NCI-H748 treated with DMSO at 0.1 percent for 48 hours (cell line): ENCODE results near the gene PROK1.

Experiments
- DNase-seq: peaks from one replicate; lab custom pipeline; 2025; lab: John Stamatoyannopoulos, UW

The PROK1 gene

DNA sequence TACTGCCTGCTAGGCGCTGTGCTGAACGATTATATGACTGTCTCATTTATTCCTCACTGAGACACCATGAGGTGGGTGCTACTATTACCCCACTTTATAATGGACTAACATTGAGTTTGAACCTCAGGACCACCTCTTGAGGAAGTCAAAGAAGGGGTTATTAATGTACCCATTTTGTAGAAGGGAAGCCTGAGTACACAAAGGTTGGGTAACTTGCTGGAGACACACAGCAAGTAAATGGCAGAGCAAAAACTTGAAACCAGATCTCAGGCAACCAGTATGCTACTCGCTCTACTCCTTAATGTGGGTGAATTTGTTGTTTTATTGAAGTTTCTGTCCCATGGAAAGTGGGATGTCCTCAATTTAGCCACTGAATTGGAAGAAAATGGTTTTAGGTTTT lies 37.9 kb downstream of the PROK1 start:
- no peak for DNase-seq

- no peak for DNase-seq
Observed at GRCh38 chr1:110489406-110489805, 38.5 kb downstream of the PROK1 start.

DNA sequence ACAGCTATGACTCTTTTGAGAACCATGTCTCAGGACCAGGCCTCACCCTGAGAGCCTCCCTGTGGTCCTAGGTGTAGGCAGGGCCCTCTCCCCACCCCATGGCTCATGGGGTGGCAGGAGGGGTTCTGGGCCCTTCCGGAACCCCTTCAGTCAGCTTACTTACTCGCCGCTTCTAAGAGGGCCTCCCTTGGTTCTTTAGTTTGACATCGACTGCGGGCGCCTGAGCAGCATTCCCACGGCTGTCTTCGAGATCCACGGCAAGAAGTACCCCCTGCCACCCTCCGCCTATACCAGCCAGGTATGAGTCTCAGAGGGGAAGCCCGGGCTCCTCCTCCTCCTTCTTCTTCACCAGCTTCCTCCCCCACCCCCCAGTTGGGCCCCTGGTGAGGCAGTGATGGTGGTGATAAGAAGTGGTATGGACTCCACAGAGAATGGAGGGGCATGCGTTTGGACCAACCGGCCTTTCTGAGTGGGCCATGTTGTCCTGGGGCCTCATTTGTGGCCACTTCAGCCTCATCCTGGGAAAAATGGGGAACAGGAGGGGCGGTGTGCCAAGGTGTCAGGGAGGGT lies 39.1 kb downstream of the PROK1 start:
- DNase-seq = no peak

DNA sequence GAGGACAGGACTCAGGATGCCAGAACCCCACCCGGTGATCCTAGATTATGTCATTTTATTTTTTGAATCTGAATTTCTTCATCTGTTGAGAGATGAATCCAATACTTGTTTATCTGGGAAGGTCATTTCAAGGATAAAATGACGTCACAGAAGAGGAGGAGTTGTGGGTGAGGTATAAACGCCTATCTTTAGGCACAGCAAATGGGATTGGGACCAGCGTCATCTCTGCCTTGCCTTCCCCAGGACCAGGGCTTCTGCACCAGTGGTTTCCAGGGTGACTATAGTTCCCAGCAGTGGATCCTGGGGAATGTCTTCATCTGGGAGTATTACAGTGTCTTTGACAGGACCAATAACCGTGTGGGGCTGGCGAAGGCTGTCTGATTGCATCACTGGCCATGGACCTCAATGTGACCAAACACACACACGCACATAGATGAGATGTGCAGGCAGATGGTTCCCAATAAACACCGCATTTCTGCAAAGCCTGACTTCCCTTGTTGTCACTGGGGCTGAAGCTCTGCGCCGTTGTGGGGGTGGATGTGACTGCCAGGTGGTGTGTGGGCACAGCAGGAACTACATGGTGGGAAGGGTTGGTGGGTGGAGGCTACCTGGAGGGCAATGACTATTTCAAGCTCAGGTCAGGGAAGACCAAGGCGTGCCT lies 40.0 kb downstream of the PROK1 start:
- DNase-seq = no peak

DNA sequence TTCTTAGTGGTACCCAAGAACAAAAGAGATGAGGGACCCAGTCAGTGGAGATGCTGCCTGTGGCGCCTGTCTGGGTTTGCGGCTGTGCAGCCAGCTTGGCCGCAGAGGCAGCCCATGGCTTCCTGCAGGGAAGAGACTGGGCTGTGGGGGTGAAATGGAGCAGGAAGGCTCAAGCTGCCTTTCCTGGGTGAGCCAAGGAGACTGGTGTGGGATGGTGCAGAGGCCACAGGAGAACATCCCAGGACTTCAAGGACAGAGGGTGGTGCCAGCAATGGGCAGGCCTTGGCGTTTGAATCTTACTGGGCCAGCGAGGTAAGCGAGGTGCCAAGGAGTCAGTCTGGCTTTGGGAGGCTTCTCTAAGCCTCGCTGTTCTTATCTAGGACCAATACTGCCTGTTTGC lies 41.6 kb downstream of the PROK1 start:
- no peak for DNase-seq

DNA sequence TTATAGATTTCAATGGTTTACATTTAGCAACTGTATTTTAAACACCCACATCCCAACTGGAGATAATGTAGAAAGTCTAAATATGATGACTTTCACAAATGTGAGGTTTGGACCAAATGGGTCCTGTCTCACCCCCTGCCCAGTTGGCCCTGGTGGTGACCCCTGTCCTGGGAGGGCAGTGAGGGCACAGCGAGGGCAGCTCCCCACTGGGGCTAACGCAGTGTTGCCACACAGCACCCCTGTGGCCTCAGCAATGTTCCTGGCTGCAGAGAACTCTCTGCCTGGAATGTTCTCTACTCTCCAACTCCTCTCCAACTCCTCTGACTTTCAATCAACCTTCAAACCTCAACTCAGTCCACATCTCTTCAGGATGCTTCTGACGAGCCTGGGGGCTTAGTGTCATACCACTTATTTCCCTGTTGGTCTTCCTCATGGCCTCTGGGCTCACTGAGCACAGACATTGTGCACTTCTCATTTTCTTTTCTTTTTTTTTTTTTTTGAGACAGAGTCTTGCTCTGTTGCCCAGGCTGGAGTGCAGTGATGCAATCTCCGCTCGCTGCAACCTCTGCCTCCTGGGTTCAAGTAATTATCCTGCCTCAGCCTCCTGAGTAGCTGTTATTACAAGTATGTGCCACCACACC lies 42.2 kb downstream of the PROK1 start:
- DNase-seq = no peak

DNA sequence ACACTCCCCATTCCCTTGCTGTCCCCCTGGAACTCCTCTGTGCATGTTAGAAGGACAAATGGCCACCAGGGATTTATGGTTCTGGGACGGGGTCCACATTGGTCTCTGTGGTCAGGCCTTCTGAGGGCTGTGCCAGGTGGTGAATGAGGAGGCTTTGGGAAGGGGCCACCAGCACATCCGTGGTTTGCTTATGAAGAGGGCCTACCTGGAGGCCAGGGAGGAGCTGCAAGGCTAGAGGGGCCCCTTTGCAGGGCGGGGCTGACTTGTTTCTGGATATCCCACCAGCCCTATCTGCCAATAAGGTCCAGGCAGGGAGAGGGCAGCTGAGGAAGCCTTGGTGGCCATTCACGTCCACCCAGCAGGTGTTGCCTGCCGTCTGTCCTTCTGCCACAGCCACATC lies 43.1 kb downstream of the PROK1 start:
- DNase-seq = no peak

DNA sequence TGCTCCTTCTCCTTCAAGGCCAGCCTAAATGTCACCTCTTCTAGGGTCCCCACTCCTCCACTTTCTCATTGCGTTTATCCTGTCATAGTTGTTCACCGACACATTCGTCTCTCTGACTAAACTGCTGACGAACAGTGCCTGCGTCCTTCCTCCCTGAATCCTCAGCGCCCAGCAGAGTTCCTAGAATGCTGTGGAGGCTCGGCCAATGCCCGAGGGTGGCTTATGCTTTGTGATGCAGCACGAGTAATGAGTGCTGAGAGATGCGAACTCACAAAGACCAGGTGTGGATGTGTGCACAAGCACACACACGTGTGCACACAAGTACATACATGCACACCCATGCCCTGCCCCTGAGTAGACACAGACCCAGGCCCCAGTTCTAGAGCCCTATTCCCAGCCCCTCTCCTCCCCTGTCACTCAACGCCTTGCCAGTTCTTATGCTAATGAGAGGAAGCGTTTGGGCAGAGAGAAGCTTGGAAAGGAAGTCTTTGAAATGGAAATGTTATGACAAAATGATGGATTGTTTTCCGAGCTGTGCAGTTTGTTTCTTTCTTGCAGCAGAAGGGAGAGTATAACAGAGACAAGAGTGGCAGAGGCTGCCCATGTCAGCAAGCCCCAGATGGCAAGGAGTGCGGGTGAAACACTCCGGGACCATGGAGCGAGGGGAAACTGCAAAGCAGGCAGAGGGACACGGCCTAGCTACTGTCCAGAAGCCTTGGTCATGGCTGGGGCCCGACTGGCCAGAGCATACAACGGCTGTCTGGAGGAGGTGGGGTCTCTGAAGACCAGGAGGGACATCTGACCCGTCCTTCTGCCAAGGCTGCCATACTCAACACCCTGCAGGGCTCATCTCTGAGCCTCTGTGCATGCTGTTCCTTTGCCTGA lies 43.8 kb downstream of the PROK1 start:
- no peak for DNase-seq

- peak; percentile 88 for DNase-seq
Observed at GRCh38 chr1:110495926-110496600, 45.1 kb downstream of the PROK1 start.

- DNase-seq = peak; percentile 78
Observed at GRCh38 chr1:110498270-110498669, 47.3 kb downstream of the PROK1 start.

- DNase-seq = no peak
Observed at GRCh38 chr1:110501488-110502132, 50.7 kb downstream of the PROK1 start.

GRCh38 chr1:110502402-110503151 lies 51.6 kb downstream of the PROK1 start:
- DNase-seq = no peak

DNA sequence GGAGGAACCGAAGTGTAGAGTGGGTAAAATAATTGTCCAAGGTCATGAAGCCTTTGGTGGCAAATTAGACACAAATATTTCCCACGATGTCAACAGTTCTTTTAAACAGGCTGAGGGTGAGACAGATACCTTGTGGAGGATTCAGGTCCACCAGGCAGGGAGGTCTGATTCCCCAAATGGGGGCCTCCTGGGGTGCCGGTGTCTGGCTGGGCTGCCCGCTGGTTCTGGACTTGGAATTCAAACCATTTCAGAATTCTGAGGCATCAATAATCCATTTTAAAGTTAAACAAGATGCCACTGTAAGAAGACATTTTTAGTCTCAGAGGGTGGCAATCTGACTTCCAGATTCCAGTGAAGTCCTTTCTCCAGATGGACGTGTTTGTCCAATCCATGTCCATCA lies 52.5 kb downstream of the PROK1 start:
- no peak for DNase-seq

DNA sequence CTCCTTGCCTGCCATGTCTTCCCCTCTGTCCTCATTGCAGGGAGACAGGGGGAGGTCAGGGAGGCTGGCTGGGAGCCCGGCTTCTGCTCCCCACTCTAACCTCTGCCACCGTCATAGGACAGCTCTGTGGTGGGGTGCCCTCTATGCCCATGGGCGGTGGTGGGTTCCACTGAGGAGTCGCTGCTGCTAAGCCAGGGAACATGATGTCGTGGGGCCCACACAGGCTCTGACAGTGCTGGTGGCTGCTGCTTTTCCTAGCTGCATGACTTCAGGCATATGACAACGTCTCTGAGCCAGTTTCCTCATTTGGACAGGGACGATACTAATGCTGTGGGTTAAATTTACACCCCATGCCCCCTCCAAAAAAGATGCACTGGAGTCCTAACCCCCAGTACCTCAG lies 53.3 kb downstream of the PROK1 start:
- DNase-seq = no peak

- no peak for DNase-seq
Observed at GRCh38 chr1:110505596-110505995, 54.6 kb downstream of the PROK1 start.

DNA sequence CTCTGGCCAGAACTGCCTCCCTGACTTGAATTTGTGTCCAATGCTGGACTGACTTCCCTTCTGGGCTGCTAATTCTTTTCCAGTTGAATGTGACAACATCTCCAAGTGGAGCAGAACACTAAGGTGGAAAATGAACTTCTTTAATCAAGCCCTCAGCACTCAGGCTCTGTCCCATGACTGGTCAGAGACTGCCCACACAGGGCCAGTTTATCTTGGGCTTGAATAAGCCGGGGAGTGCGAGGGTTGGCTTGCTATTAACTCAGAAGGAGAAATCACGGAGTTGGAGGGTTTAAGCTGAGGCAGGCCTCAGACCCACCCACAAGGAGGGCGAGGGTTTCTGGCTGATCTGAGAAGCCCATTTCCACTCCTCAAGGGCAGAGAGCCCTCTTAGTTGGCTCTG lies 55.6 kb downstream of the PROK1 start:
- DNase-seq = no peak
